Stimulated activated CD4-positive, alpha-beta T cell treated with anti-CD3 and anti-CD28 coated beads, Interleukin-15, amount 100 ng/mL, for 24 hours (primary cell): ENCODE measurements around the gene OXSR1.

ENCODE experiments used
- DNase-seq: peaks from one replicate; pipeline ENCODE4 v3.0.0-alpha.2; 2020

The OXSR1 gene

DNA sequence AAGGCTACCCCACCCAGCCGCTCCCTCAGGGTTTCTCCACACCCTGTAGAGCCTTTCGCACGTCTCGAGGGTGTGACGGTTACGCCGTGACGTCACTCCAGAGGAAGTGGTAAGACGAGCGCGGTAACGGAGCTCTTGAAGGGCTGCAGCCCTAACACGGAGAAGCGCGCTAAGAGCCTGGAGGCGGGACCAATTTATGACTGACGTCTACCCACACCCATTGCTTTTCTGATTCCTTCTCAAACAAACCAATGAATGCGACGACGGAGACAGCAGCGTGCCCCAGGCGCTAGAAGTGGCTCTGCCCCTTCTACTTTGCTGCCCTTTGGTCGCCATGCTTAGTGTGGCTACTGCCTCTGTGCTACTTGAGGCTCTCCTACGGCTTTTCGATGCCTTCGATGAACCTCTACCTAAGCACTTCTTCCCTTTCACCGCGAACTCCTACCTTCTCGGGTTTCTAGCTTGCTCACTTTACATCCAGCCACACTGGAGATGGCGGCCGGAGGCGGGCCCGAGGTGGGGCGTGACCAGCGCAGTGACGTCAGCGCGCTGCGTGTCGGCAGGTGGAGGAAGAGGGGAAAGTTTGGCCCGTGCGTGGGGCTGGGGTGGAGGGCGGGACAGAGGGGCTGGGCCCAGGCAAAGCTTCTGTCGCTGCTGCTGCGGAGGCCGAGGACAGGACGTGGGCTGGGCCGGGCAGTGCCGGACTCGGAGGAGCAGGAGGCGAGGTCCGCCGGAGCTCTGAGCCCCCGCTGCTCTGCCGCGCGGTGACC, at the start of gene OXSR1:
TSS of gene OXSR1 (plus strand) at position 586 of the 770 bp plus-strand sequence. CDS start 340 bp downstream, outside the sequence.
- DNase-seq, result peak; percentile 97

DNA sequence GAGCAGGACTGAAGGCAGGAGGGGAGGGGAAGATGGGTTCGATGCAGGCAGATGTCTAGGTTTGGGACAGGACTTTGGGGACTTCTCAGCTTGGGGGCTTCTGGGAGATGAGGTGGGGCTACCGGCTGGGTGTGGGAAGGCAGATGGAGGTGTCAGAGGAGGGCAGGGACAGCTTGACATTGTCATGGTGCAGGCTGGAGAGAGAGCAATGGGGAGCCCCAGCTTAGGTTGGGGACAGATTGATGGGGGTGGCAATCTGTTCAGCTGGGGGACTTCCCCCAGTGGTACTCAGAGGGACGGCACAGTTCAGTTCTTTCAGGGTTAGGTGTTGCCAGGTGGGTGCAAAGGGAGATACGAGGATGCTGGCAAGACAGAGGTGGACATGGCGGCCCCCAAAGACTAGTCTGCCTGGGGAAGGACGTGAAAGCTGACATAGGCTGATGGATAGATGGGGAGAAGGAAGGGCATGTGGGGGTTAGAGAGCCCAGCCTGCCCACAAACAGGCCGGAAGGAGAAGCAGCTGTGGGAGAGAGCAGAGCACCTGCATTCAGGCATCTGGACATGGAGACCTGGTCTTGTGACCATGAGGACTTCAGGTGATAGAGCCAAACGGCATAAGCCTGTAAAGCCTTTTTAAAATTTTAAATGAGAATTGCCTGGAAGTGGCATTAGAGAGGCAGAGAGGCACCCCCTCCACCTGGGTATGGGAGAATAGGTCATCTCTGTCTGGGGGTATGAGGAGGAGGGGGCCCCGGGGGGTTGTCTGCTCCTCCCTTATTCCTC, 49.5 kb upstream of the OXSR1 start:
- DNase-seq, result no peak

DNA sequence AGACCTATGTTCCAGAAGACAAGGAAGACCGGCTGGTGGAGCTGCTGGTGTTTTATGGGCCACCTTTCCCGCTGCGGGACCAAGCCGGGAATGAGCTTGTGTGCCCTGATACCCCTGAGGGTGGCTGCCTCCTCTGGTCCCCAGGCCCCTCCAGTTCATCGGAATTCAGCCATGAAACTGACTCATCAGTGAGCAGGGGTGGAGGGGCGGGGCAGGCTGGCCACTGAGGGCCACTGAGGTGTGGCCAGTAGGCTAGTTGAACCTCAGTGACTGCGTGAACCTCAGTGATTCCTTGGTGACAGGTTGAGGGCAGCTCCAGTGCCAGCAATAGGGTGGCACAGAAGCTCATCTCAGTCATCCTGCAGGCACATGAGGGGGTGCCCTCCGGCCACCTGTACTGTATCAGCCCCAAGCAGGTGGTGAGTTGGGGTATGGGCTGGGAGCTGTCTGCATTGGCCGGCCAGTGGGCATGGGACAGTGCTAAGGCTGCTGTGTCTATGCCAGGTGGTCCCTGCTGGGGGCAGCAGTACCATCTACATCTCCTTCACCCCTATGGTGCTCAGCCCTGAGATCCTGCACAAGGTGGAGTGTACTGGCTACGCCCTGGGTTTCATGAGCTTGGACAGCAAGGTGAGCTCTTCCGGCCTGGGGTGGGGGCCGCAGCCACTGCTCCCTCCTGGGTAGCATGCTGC, 48.7 kb upstream of the OXSR1 start:
- no peak for DNase-seq

DNA sequence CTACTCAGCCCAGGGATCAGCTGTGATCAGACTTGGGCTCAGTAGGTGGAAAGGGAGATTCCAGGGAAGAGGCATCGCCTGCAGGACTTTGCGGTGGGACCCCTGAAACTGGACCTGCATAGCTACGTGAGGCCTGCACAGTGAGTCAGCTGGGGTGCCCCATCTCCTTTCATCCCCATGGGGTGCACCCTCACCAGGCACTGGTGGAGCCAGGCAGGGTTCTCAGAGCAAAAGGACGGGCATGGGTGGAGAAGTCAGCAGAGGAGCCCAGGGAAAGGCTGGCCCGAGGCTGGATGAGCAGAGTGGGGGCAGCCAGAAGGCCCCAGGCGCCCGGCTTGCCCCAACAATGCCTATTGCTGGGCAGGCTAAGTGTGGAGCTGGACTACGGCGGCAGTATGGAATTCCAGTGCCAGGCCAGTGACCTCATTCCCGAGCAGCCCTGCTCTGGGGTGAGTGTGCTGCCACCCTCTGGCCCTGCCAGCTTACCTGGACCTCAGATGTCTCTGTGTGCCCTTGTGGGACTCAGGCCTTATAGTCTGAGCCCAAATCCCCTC, 48.1 kb upstream of the OXSR1 start:
- no peak for DNase-seq

DNA sequence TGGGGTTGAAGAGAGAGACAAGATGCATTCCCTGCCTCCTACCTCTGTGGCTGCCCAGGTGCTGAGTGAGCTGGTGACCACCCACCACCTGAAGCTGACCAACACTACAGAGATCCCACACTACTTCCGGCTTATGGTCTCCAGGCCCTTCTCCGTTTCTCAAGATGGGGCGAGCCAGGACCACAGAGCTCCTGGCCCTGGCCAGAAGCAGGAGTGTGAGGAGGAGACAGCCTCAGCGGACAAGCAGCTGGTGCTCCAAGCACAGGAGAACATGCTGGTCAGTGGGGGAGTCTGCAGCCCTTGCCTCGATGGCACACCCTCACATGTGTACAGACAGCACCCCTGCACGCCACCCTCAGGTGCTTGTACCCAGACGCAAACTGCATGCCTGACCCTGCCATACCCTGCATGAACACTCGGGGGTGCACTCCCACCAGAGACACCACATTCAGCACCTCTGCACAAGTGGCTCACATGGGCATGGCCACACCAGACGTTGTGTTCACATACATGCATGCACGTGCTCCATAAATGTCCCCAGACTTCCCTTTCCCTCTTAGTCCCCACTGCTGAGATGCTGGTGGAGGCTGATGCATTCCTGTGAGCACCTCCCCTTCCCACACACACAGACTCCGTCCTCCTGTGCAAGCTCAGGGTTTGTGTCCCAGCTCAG, 47.5 kb upstream of the OXSR1 start:
- DNase-seq, result peak; percentile 82

DNA sequence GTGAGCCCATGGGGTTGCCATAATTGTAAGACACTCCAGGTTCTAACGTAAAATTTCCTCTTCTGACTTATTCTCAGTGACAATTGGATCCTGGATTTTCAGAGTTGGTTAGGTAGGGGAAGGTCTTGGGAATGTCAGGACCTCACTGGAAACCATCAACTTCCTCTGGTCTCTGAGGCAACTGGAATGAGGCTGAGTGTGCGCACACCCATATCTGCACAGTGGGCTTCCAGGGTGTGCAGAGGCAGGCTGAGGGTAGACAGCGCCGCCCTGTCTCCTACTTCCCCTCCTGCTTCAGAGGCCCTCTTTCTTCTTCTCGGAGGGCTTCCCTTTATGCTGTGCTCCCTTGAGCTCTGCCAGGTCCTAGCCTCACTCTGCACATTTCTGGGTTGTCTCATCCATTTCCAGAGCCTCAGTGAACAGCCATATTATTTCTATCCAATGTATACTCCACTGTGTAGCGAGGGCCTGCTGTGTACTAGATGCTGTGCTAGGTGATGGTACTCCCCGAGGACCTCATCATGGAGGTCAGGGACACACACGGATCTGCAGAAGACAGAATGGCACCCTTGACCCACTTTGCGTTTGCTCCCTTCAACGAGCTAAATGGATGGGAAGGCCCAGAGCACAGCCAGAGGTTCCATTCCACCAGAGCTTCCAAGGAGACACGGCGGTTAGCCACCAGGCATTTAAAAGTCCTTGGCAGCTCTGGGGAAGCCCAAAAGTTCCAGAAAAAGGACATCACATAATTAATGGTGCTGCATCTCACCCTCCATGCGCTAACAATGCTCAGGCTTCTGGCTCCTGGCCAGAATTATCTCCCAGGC, 46.7 kb upstream of the OXSR1 start:
- DNase-seq, result no peak

DNA sequence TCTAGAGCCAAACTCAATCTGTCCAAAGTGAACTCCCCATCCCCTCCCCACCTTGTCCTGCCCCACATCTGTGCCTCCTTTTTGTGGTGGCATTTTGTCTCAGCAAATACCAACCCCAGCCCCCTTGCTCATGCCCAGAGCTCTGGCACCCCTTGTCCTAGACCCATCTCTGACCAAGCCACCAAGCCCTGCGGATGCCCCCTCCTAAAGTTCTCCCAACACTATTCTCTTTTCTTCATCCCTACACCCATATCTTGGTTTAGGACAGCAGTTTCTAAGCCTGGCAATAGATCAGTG, 46.1 kb upstream of the OXSR1 start:
- DNase-seq, result no peak

DNA sequence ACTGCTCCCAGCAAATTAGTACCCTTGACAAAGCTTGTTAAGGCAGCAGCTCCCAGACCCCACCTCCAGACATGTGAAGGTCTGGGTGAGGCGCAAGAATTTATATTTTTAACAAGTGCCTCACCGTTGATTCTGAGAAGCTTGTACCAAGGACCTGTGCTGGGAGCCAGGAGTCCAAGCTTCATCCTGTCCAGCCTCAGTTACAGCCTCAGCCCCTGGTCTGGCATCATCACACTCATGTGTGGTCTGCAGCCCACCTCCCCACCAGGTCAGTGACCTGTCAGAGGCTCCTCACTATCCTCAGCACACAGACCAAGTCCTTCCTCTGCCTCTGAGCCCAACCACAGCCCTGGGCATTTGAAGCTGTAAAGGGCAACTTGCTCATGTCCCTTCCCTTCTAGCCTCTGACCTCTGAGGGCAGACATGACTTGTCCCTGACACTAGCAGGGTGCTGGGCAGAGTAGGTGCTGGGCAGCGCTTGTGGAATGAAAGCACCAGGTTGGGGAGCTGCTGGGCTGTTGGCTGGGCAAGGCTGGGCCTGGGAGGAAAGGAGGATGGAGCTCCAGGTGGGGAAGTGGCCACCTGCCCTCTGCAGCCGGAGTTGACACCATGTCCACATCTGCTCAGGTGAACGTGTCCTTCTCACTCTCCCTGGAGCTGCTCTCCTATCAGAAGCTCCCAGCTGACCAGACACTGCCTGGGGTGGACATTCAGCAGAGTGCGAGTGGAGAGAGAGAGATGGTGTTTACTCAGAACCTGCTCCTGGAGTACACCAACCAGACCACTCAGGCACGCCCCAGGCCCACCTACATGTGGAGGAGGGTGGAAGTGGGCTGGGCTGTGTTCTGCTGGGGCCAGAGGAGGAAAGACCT, 45.3 kb upstream of the OXSR1 start:
- DNase-seq, result no peak

DNA sequence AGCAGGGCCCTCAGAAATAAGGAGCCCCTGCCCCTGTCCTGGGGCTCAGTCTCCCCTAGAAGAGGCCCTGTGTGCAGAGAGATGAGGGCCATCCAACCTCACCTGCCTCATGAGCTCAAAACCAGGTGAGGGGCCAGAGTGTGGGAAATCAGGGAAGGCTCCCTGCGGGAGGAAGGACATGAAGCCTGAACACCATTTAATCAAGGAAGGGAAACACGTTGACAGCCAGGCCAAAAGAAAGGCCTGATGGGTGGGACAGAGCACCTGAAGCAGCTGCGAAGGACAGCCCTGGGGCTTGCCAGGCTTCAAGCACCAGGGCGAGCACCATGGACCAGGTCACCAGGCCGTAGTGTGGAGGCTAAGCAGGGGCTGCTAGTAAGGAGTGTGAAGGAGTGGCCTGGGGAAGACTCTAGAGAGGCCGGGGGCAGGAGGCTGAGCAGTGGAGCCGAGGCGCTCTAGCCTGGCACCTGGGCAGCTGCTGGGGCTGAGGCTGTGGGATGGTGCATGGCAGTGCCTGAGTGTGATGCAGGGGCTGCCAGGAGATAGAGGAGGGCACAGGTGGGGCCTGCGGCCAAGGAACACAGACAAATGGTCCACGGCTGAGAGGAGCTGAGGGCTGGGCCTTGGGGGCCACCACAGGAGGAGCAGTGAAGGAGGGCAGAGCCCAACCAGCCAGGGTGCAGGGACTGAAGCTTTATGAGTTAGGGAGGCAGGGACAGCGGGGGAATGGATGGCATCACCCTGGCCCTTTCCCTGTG, 44.5 kb upstream of the OXSR1 start:
- no peak for DNase-seq

DNA sequence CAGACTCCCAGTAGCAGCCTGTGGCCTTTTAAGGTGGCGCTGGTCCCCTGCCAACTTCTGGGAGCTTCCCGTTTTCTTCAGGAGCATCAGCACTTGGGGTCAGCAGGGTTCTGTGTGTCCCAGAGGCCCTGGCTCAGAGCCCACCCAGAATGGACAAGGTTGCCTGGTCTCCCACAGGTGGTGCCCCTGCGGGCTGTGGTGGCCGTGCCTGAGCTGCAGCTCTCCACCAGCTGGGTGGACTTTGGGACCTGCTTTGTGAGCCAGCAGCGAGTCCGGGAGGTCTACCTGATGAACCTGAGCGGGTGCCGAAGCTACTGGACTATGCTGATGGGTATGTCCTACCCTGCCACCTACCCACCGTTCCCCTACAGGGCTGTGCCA, 43.9 kb upstream of the OXSR1 start:
- DNase-seq, result no peak

DNA sequence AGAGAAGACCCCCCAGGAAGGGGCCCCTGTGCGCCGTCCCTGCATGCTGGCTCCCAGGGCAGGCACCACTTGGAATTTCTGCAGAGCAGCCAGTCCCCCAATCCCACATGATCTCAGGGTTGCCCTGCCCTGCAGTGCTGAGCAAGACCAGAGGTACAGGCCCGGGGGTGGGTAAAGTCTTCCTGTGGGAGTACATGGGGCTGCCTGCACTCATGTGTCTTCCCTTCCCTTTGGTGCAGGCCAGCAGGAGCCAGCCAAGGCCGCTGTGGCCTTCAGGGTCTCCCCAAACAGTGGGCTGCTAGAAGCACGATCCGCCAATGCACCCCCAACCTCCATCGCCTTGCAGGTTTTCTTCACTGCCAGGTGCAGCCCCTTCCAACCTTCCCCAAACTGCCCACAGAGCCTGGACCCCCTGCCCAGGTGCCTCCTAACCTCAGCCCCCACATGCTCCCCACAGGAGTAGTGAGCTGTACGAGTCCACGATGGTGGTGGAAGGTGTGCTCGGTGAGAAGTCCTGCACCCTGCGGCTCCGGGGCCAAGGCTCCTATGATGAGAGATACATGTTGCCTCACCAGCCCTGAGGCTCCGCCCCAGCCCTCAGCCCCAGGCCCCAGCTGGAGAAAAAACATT, 43.4 kb upstream of the OXSR1 start:
- no peak for DNase-seq

DNA sequence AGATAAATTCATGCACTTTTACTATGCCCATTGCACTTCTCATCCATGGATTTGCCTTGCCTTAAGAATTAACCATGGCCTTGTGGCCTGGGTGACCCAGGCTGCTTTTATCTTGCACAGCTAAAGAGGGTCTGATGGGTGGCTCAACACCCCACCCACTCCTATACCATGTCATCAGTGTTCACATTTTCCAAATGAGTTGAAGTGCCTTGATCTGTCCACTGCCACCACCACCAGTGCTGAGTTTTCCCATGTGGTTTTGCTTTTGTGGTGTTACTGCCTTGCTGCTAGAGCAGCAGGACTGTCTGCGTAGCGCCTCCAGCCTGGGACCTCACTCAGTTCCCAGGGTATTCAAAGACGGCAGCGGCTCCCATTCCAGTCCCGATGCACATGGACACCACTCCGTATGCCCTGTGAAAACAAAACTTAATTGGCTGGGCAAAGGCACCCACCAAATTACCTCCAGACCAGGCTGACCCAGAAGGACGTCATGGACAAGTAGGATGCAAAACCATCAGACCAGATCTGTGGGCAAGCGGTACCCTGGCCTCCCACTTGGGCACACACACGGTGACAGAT, 42.5 kb upstream of the OXSR1 start:
- DNase-seq, result no peak

DNA sequence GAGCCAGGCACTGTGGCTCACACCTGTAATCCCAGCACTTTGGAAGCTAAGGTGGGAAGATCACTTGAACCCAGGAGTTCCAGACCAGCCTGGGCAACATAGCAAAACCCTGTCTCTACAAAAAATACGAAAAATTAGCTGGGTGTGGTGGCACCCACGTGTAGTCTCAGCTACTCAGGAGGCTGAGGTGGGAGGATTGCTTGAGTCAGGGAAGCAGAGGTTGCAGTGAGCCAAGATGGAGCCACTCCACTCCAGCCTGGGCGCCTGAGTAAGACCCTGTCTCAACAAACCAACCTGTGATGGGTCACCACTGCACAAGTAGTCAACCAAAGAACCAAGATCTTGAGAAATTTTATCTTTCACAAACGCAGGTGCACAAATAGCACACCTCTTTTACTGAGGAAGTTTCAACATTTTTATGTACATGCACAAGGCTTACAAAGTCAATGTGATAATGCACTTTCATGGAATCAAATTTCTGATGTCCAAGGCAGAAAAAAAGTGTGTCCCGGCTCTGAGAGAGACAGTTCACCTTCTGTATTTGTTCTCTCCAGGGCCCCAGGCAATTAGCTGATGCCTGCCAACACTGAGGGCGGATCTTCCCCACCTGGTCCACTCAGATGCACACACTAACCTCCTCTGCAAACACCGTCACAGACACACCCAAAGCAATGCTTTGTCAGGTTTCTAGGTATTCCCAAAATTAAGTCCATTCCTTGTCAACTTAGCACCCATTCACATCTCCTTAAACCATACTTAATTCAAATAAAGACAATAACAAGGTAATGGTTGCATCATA, 40.8 kb upstream of the OXSR1 start:
- DNase-seq, result no peak

DNA sequence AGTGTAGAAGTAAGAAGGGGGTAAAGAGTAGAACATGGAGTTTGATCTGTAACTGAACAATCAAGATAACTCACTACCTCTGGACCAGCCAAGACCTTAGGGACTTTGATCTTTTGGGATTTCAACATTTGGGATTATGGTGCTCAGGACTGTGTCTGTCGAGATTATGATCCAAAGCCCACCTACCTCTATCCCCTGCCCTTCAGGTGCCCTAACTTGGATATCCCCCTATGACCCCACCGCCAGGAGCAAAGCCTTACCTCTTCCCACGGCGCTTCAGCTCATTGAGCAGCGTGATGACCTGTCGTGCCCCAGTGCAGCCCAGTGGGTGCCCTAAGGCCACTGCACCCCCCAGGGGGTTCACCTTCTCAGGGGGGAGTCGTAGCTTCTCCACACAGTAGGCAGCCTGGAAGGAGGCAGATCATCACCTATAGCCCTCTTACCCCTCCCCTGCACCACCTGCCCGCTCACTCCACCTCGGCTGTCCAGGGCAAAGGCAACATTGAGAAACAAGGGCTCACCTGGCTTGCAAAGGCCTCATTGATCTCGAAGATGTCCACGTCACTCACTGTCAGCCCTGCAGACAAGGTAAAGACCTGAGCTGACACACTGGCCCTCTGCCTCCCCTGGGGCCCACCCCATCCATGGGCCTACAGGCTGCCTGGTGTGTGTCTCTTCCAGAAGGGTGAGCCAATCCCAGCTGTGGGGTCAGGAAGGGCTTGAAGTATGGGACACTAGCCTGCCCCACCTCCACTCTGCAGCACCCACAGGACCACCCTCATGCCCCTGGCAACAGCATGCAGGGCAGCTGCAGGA, 39.8 kb upstream of the OXSR1 start:
- no peak for DNase-seq

DNA sequence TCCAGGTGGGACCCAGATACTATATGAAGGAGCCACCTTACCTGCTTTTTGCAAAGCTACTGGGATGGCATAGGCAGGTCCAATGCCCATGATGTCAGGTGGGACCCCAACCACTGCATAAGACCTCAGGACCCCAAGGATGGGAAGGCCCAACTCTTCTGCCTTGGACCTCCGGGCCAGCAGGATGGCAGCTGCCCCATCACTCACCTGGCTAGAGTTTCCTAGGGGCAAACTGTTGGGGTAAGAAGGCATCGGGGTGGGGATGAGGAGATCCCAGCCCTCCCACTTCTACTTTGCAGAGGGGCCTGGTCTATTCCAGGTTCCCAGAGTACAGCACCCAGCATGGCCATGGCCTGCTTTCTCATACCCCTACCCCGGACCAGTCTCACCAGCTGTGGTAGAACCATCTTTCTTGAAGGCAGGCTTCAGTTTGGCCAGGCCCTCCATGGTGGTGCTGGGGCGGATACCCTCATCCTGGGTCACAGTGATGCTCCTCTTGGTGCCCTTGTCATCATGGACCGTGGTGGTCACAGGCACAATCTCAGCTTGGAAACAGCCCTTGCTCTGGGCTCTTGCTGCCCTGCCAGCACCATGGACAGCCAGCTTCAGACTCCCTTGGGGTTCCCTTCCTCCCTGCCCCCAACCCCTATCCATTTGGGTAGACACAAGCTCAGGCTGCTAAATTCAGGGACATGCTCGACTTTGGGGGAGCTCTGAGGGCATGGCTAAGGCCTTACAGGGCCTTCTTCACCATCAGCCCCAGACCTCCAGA, 39.0 kb upstream of the OXSR1 start:
- DNase-seq, result no peak

DNA sequence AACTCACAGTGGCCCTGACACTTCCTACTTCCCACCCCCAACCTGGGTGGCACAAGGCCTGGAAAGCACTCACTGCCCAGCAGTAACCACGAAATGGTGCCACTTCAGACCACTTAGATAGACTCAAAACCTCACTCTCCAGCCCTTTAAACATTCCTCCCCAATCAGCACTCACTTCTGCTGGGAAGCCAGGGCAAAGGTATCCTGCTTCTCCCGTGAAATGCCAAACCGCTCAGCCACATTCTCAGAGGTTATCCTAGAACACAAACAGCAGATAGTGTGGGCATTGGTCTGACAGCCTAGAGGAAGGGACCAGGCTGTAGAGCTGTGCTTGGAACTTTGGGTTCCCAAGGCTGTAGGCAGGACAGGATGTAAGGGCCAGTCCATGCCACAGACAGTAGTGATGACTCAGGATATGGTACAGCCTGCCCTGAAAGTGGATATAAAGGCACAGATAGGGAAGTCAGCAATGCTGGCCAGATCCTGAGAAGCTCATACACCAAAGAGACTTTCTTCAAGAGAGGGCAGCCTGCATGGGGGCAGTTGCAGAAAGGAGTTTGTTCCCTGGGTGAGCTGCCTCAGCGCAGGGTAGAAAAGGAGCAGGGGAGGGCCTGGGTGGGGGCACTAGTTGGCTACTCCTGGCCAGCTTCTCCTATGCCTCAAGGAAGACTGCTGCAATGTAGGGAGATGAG, 37.6 kb upstream of the OXSR1 start:
- DNase-seq, result no peak
